K562 (cell line): ENCODE data around the gene GCDH. TPM values are rescaled to one million over a fixed set of nuclear protein-coding genes. Genes with fewer than 3 reads are reported as not detected.
A peak's percentile ranks its signal among the peaks of the same experiment; 100 is the strongest.

Source experiments
- BCOR ChIP-seq: fragments of 450-650 bp; IDR thresholded peaks from 2 replicates; pipeline ENCODE4 v1.6.1; 2016
- BDP1 ChIP-seq: IDR thresholded peaks from 3 replicates; pipeline ENCODE4 v1.6.1; 2011; ENCODE audit not compliant: insufficient read length, insufficient read depth
- CSDE1 ChIP-seq, 2 experiments: fragments of 450-650 bp; IDR thresholded peaks; 2 replicates each; pipeline ENCODE4 v1.6.1; 2016; ENCODE audit warnings: mild to moderate bottlenecking in 1 of 2
- CTCF ChIP-seq, 3 experiments: IDR thresholded peaks in 2 of 3; conservative IDR thresholded peaks in 1 of 3; 2 replicates each; pipeline ENCODE4 v1.5.1; 2011 to 2012; ENCODE audit warnings: low read length in 3 of 3, mild to moderate bottlenecking in 3 of 3, control low read depth in 2 of 3, improper control_type of control experiment in 1 of 3, inconsistent platforms in 1 of 3, low read depth in 1 of 3, mixed read lengths in 1 of 3, moderate library complexity in 1 of 3; ENCODE audit not compliant: insufficient read depth in 2 of 3
- DIDO1 ChIP-seq: fragments of 450-650 bp; IDR thresholded peaks from 2 replicates; pipeline ENCODE4 v1.6.1; 2016; ENCODE audit warnings: low read depth, missing biosample characterization, missing genetic modification characterization
- EHMT2 ChIP-seq: fragments of 450-650 bp; IDR thresholded peaks from 2 replicates; pipeline ENCODE4 v1.6.1; 2018; ENCODE audit warnings: antibody characterized with exemption
- HDAC1 ChIP-seq, 2 experiments: fragments of 450-650 bp; IDR thresholded peaks; 2 replicates each; pipeline ENCODE4 v1.6.1; 2016 to 2017; ENCODE audit warnings: inconsistent platforms in 1 of 2, mild to moderate bottlenecking in 1 of 2, moderate library complexity in 1 of 2
- HDAC6 ChIP-seq: IDR thresholded peaks from 2 replicates; pipeline ENCODE4 v1.6.1; 2012; ENCODE audit warnings: low read depth, mild to moderate bottlenecking, control low read depth, inconsistent platforms, low read length, moderate library complexity
- HMG20A ChIP-seq: fragments of 450-650 bp; formaldehyde crosslinking; conservative IDR thresholded peaks from 2 replicates; pipeline ENCODE4 v1.4.0; 2020; ENCODE audit warnings: mild to moderate bottlenecking, mixed read lengths
- MCM7 ChIP-seq, 2 experiments: fragments of 450-650 bp; IDR thresholded peaks; 2 replicates each; pipeline ENCODE4 v1.6.1; 2016 to 2018
- POLR2G ChIP-seq: fragments of 200-400 bp; formaldehyde crosslinking; IDR thresholded peaks from 2 replicates; pipeline ENCODE4 v1.6.1; 2017; ENCODE audit warnings: low read depth, mild to moderate bottlenecking, antibody characterized with exemption, low read length, moderate library complexity
- POLR3A ChIP-seq: IDR thresholded peaks from 2 replicates; pipeline ENCODE4 v1.6.1; 2011; ENCODE audit warnings: borderline replicate concordance, mild to moderate bottlenecking, moderate library complexity; ENCODE audit not compliant: insufficient read length, insufficient read depth; ENCODE audit errors: extremely low read depth
- RBM34 ChIP-seq: fragments of 200-400 bp; formaldehyde crosslinking; IDR thresholded peaks from 2 replicates; pipeline ENCODE4 v1.6.1; 2018; ENCODE audit warnings: low read length, borderline replicate concordance; ENCODE audit not compliant: insufficient read depth
- SAP30 ChIP-seq: fragments of 200-600 bp; sonication (generic); IDR thresholded peaks from 2 replicates; pipeline ENCODE4 v1.6.1; 2012; ENCODE audit warnings: borderline replicate concordance, low read depth, mild to moderate bottlenecking, moderate library complexity, low read length, control low read depth, inconsistent platforms; ENCODE audit not compliant: insufficient read depth, poor library complexity, severe bottlenecking
- USF1 ChIP-seq: sonication (generic); formaldehyde crosslinking; IDR thresholded peaks from 2 replicates; pipeline ENCODE4 v1.9.0; 2022; ENCODE audit warnings: mild to moderate bottlenecking, missing genetic modification reagents
- ZEB2 ChIP-seq: fragments of 450-650 bp; IDR thresholded peaks from 2 replicates; pipeline ENCODE4 v1.6.1; 2016
- ZFP30 ChIP-seq: fragments of 250-450 bp; sonication (Bioruptor Pico); IDR thresholded peaks from 2 replicates; pipeline ENCODE4 v1.8.0; 2022; ENCODE audit warnings: moderate library complexity, mild to moderate bottlenecking, inconsistent platforms, borderline replicate concordance
- ZNF311 ChIP-seq: fragments of 250-450 bp; sonication (Bioruptor Pico); IDR thresholded peaks from 2 replicates; pipeline ENCODE4 v1.4.0; 2020; ENCODE audit warnings: mild to moderate bottlenecking, moderate library complexity
- ZNF407 ChIP-seq: fragments of 450-650 bp; IDR thresholded peaks from 2 replicates; pipeline ENCODE4 v1.6.1; 2016; ENCODE audit warnings: low read depth
- polyA plus RNA-seq, 8 experiments: library from polyadenylated mRNA; depleted of rRNA in 4 of 8; stranded (reverse) in 5 of 8; unstranded in 3 of 8; fragments of >200 nt; fragmentation: Nextera tagmentation in 2 of 8; fragmentation: Illumina TruSeq in 1 of 8; extraction: Ambion mirVana in 2 of 8; extraction: Trizol in 1 of 8; gene quantifications; 2 replicates each; pipeline versions ENCODE4 v1.2.1 to v1.2.3, GENCODE V29; 2011 to 2014; ENCODE audit warnings: inconsistent platforms in 1 of 8, missing spikeins in 1 of 8
- total RNA-seq, 7 experiments: library from RNA; depleted of rRNA in 6 of 7; stranded (reverse); fragments of >200 nt in 6 of 7; fragmentation: Illumina TruSeq in 2 of 7; extraction: Trizol in 2 of 7; gene quantifications; 2 replicates each; pipeline versions ENCODE4 v1.2.1 to v1.2.3, GENCODE V29; 2011 to 2021; ENCODE audit warnings: low replicate concordance in 1 of 7

The GCDH gene
- total and polyA plus RNA-seq, 9 of the 15 experiments (the other 6 are each of a cell fraction or from before 2014, with no cell fraction given): 2.9 to 50.8 (median 19.1) TPM

GRCh38 chr19:12946092-12946721, 55.2 kb downstream of the GCDH start (continued):
- TF ChIP-seq RBM34: no peak
- 0 out of 2 replicates have a peak, but pooled peaks have one; percentile 24 for TF ChIP-seq ZFP30 (CRISPR knock-in tag)
- TF ChIP-seq SAP30: peak; percentile 12
- TF ChIP-seq HDAC1 (IDR thresholded peaks at IDR 0.05): peak; percentile 13 to 26; a peak in 1 of 4 replicates
- no peak for TF ChIP-seq POLR3A
- no peak for TF ChIP-seq HDAC6
- no peak for TF ChIP-seq USF1 (CRISPR knock-in tag)
- TF ChIP-seq DIDO1 (tag): no peak
- TF ChIP-seq ZNF407: no peak
- no peak for TF ChIP-seq CTCF (IDR thresholded peaks at IDR 0.05 in 2 of 3, conservative IDR thresholded peaks at IDR 0.05 in 1 of 3; ENCODE audit: insufficient read depth in 2 of 3, low read depth in 1 of 3, low read length in 3 of 3)
- TF ChIP-seq BDP1: no peak
- peak; percentile 53; the same call in 1 of the 2 replicates for TF ChIP-seq BCOR
- TF ChIP-seq EHMT2: no peak
- peak; percentile 82 for TF ChIP-seq POLR2G
- TF ChIP-seq ZNF311: no peak
- TF ChIP-seq HMG20A (CRISPR knock-in tag): no peak
- TF ChIP-seq CSDE1 (IDR thresholded peaks at IDR 0.05): no peak
- TF ChIP-seq ZEB2: no peak
- no peak for TF ChIP-seq MCM7 (IDR thresholded peaks at IDR 0.05)
